H9 (cell line): ENCODE results near the gene DHRS9. TPM values are rescaled to one million over a fixed set of nuclear protein-coding genes. Genes with fewer than 3 reads are reported as not detected.

Experiments used
- DNase-seq: peaks from one replicate; pipeline ENCODE4 v3.0.0-alpha.2; 2017
- H2AFZ ChIP-seq: one replicate; pipeline ENCODE4 v1.6.1; 2013; ENCODE audit warnings: mild to moderate bottlenecking, low read length, control low read depth, moderate library complexity
- H2AK5ac ChIP-seq: 2 replicates; pipeline ENCODE4 v1.6.1; 2013; ENCODE audit warnings: low read length, control low read depth, mixed read lengths; ENCODE audit not compliant: insufficient read length
- H2BK120ac ChIP-seq: one replicate; pipeline ENCODE4 v1.6.1; 2013; ENCODE audit warnings: low read depth, mild to moderate bottlenecking, low read length, control low read depth, inconsistent platforms; ENCODE audit not compliant: poor library complexity, severe bottlenecking
- H2BK12ac ChIP-seq: 2 replicates; pipeline ENCODE4 v1.6.1; 2013; ENCODE audit warnings: low read length, control low read depth, mixed read lengths, low read depth; ENCODE audit not compliant: insufficient read length
- H2BK15ac ChIP-seq: 2 replicates; pipeline ENCODE4 v1.6.1; 2013; ENCODE audit warnings: low read depth, low read length, control low read depth
- H2BK20ac ChIP-seq: one replicate; pipeline ENCODE4 v1.6.1; 2013; ENCODE audit warnings: low read depth, mild to moderate bottlenecking, low read length, control low read depth, inconsistent platforms; ENCODE audit not compliant: poor library complexity, severe bottlenecking
- H2BK5ac ChIP-seq: 2 replicates; pipeline ENCODE4 v1.6.1; 2013; ENCODE audit warnings: low read length, control low read depth, mixed read lengths; ENCODE audit not compliant: insufficient read length
- H3K14ac ChIP-seq: 2 replicates; pipeline ENCODE4 v1.6.1; 2013; ENCODE audit warnings: low read length, control low read depth; ENCODE audit not compliant: insufficient read depth
- H3K18ac ChIP-seq: 2 replicates; pipeline ENCODE4 v1.6.1; 2013; ENCODE audit warnings: low read depth, mild to moderate bottlenecking, mixed read lengths, low read length, control low read depth; ENCODE audit not compliant: insufficient read length
- H3K23ac ChIP-seq: 2 replicates; pipeline ENCODE4 v1.6.1; 2013; ENCODE audit warnings: low read length, control low read depth, mixed read lengths, low read depth; ENCODE audit not compliant: insufficient read length
- H3K23me2 ChIP-seq: 2 replicates; pipeline ENCODE4 v1.6.1; 2013; ENCODE audit warnings: low read depth, mild to moderate bottlenecking, mixed read lengths, low read length, control low read depth; ENCODE audit not compliant: insufficient read length, poor library complexity, severe bottlenecking
- H3K27ac ChIP-seq: 2 replicates; pipeline ENCODE4 v1.5.1; 2013; ENCODE audit warnings: low read length, control low read depth, mixed read lengths, low read depth; ENCODE audit not compliant: insufficient read length
- H3K27me3 ChIP-seq: 2 replicates; pipeline ENCODE4 v1.6.1; 2013; ENCODE audit warnings: low read length, control low read depth, inconsistent platforms; ENCODE audit not compliant: insufficient read depth
- H3K4ac ChIP-seq: 2 replicates; pipeline ENCODE4 v1.6.1; 2013; ENCODE audit warnings: low read depth, mild to moderate bottlenecking, control low read depth, inconsistent platforms, low read length, moderate library complexity
- H3K4me1 ChIP-seq: 2 replicates; pipeline ENCODE4 v1.6.1; 2013; ENCODE audit warnings: low read length, control low read depth, inconsistent platforms; ENCODE audit not compliant: insufficient read depth
- H3K4me2 ChIP-seq: 2 replicates; pipeline ENCODE4 v1.6.1; 2013; ENCODE audit warnings: low read length, control low read depth, mixed read lengths; ENCODE audit not compliant: insufficient read length, insufficient read depth
- H3K56ac ChIP-seq: 2 replicates; pipeline ENCODE4 v1.6.1; 2013; ENCODE audit warnings: low read depth, mild to moderate bottlenecking, mixed read lengths, low read length, control low read depth; ENCODE audit not compliant: insufficient read length
- H3K79me1 ChIP-seq: 2 replicates; pipeline ENCODE4 v1.6.1; 2013; ENCODE audit warnings: low read depth, mild to moderate bottlenecking, moderate library complexity, low read length, control low read depth, inconsistent platforms; ENCODE audit not compliant: insufficient read depth, poor library complexity, severe bottlenecking
- H3K79me2 ChIP-seq: 2 replicates; pipeline ENCODE4 v1.6.1; 2013; ENCODE audit warnings: low read length, control low read depth, inconsistent platforms; ENCODE audit not compliant: insufficient read depth
- H3K9ac ChIP-seq: 2 replicates; pipeline ENCODE4 v1.6.1; 2013; ENCODE audit warnings: low read length, control low read depth, mixed read lengths; ENCODE audit not compliant: insufficient read length; ENCODE audit errors: extremely low read depth
- H3K9me3 ChIP-seq: one replicate; pipeline ENCODE4 v1.6.1; 2013; ENCODE audit warnings: low read depth, low read length, inconsistent platforms; ENCODE audit not compliant: control insufficient read depth
- H3T11ph ChIP-seq: one replicate; pipeline ENCODE4 v1.6.1; 2013; ENCODE audit warnings: mild to moderate bottlenecking, low read length, control low read depth, inconsistent platforms
- H4K20me1 ChIP-seq: one replicate; pipeline ENCODE4 v1.6.1; 2013; ENCODE audit not compliant: control insufficient read depth, insufficient read length, insufficient read depth
- H4K5ac ChIP-seq: 2 replicates; pipeline ENCODE4 v1.6.1; 2013; ENCODE audit warnings: low read depth, mild to moderate bottlenecking, mixed read lengths, low read length, control low read depth; ENCODE audit not compliant: insufficient read length
- H4K8ac ChIP-seq: replicated peaks from 2 replicates; pipeline ENCODE4 v1.6.1; 2013; ENCODE audit warnings: low read length, control low read depth, mixed read lengths, low read depth; ENCODE audit not compliant: insufficient read length
- H4K91ac ChIP-seq: 2 replicates; pipeline ENCODE4 v1.6.1; 2013; ENCODE audit warnings: low read depth, mild to moderate bottlenecking, moderate library complexity, mixed read lengths, low read length, control low read depth; ENCODE audit not compliant: insufficient read length
- H3K27ac Mint-ChIP-seq, 3 experiments: 2 replicates in 2 of 3; 3 replicates in 1 of 3; pipeline ENCODE4 v1.8.0; 2020 to 2021; ENCODE audit warnings: mixed read lengths in 3 of 3, mild to moderate bottlenecking in 1 of 3, moderate library complexity in 1 of 3
- H3K27me3 Mint-ChIP-seq: 2 replicates; pipeline ENCODE4 v1.8.0; 2021; ENCODE audit warnings: low read depth, mild to moderate bottlenecking, moderate library complexity, mixed read lengths
- H3K36me3 Mint-ChIP-seq, 3 experiments: 2 replicates in 2 of 3; 3 replicates in 1 of 3; pipeline ENCODE4 v1.8.0; 2020 to 2021; ENCODE audit warnings: low read depth in 3 of 3, mixed read lengths in 3 of 3; ENCODE audit not compliant: insufficient read depth in 1 of 3
- H3K4me1 Mint-ChIP-seq, 2 experiments: 2 replicates each; pipeline ENCODE4 v1.8.0; 2020; ENCODE audit warnings: mixed read lengths in 2 of 2
- H3K4me3 Mint-ChIP-seq, 2 experiments: 2 replicates in 1 of 2; 3 replicates in 1 of 2; pipeline ENCODE4 v1.8.0; 2020 to 2021; ENCODE audit warnings: mild to moderate bottlenecking in 2 of 2, mixed read lengths in 2 of 2, moderate library complexity in 1 of 2
- H3K9me3 Mint-ChIP-seq, 2 experiments: 2 replicates in 1 of 2; 3 replicates in 1 of 2; pipeline ENCODE4 v1.8.0; 2020; ENCODE audit warnings: mild to moderate bottlenecking in 2 of 2, mixed read lengths in 2 of 2, moderate library complexity in 1 of 2
- CTCF ChIP-seq: fragments of 200-600 bp; sonication (generic); conservative IDR thresholded peaks from 3 replicates; pipeline ENCODE4 v1.8.0; 2021; ENCODE audit warnings: antibody characterized with exemption, mild to moderate bottlenecking
- WGBS: extraction: QIAGEN DNeasy Blood & Tissue Kit; methylation state at CpG from one replicate; pipeline ENCODE4 v1.1.7; 2013; ENCODE audit warnings: missing lambda C conversion rate, low lambda C conversion rate, mixed read lengths; ENCODE audit not compliant: insufficient read length; ENCODE audit errors: extremely low coverage; 5-methylcytosine and 5-hydroxymethylcytosine counted together
- total RNA-seq: library from RNA; stranded (reverse); gene quantifications from 2 replicates; pipeline ENCODE4 v1.2.1, GENCODE V29; 2021

Gene DHRS9
- total RNA-seq, 1 experiment from 2014 or later, result not detected

- Histone ChIP-seq H4K20me1 (no peaks in the 10 kb centered on the region), H2BK20ac (no peak overlapping the region), H3K14ac (no peak overlapping the region), H3K56ac (no peak overlapping the region), H3K9me3 (no peaks in the 10 kb centered on the region), H4K91ac (no peak overlapping the region), H3K4ac (no peak overlapping the region), H4K5ac (no peak overlapping the region), H3K18ac (no peak overlapping the region), H4K8ac (no peak overlapping the region), H2AK5ac (no peak overlapping the region), H3K4me1 (no peaks in the 10 kb centered on the region), H2BK15ac (no peak overlapping the region), H3K79me2 (no peaks in the 10 kb centered on the region), H3K27me3 (no peaks in the 10 kb centered on the region), H3K9ac (no peak overlapping the region), H2BK120ac (no peak overlapping the region), H2BK5ac (no peak overlapping the region), H3K79me1 (no peaks in the 10 kb centered on the region), H2AFZ (no peak overlapping the region), H3K23ac (no peak overlapping the region), H2BK12ac (no peak overlapping the region), H3K27ac (no peak overlapping the region), H3T11ph (no peak overlapping the region), H3K4me2 (no peak overlapping the region), H3K23me2 (no peaks in the 10 kb centered on the region)
- no peak overlapping the region for H3K4me3 Mint-ChIP-seq
- no CpG with 5 or more reads among the region's 1 CpG for WGBS
- no peak for TF ChIP-seq CTCF
- peaks cover 2% of the 10 kb centered on the region; the same call in 1 of the 2 replicates for H3K27me3 Mint-ChIP-seq
- peaks cover 3% of the 10 kb centered on the region in 2 experiments for H3K4me1 Mint-ChIP-seq
- H3K36me3 Mint-ChIP-seq, result peaks cover 2 to 15% (median 7%) of the 10 kb centered on the region in 3 experiments; a peak in 6 of 7 replicates
- no peak for DNase-seq
- H3K27ac Mint-ChIP-seq, result no peak overlapping the region
- peaks cover 27% of the 10 kb centered on the region in 2 experiments; a peak in 4 of 5 replicates for H3K9me3 Mint-ChIP-seq
These were observed 26.5 kb upstream of the DHRS9 start for GRCh38 chr2:169042856-169043255.
